Thoracic aorta (tissue), 2 donors: ENCODE results near the gene ALCAM. TPM values are rescaled to one million over a fixed set of nuclear protein-coding genes. Genes with fewer than 3 reads are reported as not detected.

Source experiments
- ATAC-seq: fragments of 150-250 bp; one replicate; pipeline ENCODE4 v1.8.0; 2017; ENCODE audit warnings: low read depth; ENCODE audit not compliant: insufficient number of reproducible peaks, low FRiP score
- DNase-seq: peaks from one replicate; pipeline ENCODE4 v3.0.0-alpha.2; 2020; ENCODE audit warnings: low spot score
- H3K27ac ChIP-seq, 2 donors: fragments of 200-600 bp; sonication (generic); 1 replicate in 1 of 2; 2 replicates in 1 of 2; pipeline ENCODE4 v1.5.1; 2016; ENCODE audit warnings: mild to moderate bottlenecking in 2 of 2, moderate library complexity in 2 of 2
- H3K27me3 ChIP-seq: fragments of 200-600 bp; sonication (generic); replicated peaks from 2 replicates; pipeline ENCODE4 v1.6.0; 2016; ENCODE audit warnings: mild to moderate bottlenecking; ENCODE audit not compliant: insufficient read depth
- H3K36me3 ChIP-seq: fragments of 200-600 bp; sonication (generic); one replicate; pipeline ENCODE4 v1.5.1; 2016
- H3K4me1 ChIP-seq, 2 donors: fragments of 200-600 bp; sonication (generic); 1 replicate in 1 of 2; 2 replicates in 1 of 2; pipeline versions ENCODE4 v1.5.1 to v1.6.0; 2016; ENCODE audit warnings: low read depth in 2 of 2, mild to moderate bottlenecking in 1 of 2; ENCODE audit not compliant: control insufficient read depth in 1 of 2
- H3K4me3 ChIP-seq: fragments of 200-600 bp; sonication (generic); 2 replicates; pipeline ENCODE4 v1.5.1; 2016; ENCODE audit warnings: mild to moderate bottlenecking
- H3K9me3 ChIP-seq: fragments of 200-600 bp; sonication (generic); 2 replicates; pipeline ENCODE4 v1.5.1; 2016
- CTCF ChIP-seq: fragments of 200-600 bp; sonication (generic); IDR thresholded peaks from one replicate; pipeline ENCODE4 v1.5.1; 2019; ENCODE audit warnings: antibody characterized with exemption
- total RNA-seq, 2 donors: library from RNA; depleted of rRNA; stranded (reverse); fragments of >200 nt; gene quantifications; one replicate each; pipeline versions ENCODE4 v1.1.0 to v1.2.3, GENCODE V29; 2016

ALCAM gene
- total RNA-seq, 2 donors from 2014 or later: 109 to 122 TPM

- no peak overlapping the region for H3K27ac ChIP-seq
- H3K4me3 ChIP-seq: no peak overlapping the region
- no peaks in the 10 kb centered on the region for H3K9me3 ChIP-seq
- H3K27me3 ChIP-seq: no peaks in the 10 kb centered on the region
- no peak for ATAC-seq
- no peak for DNase-seq
- no peaks in the 10 kb centered on the region for H3K4me1 ChIP-seq
- peaks cover 6% of the 10 kb centered on the region for H3K36me3 ChIP-seq
- no peak for TF ChIP-seq CTCF
Measured at GRCh38 chr3:105532251-105532650, 165.5 kb downstream of the ALCAM start.

GRCh38 chr3:105533960-105534359 is 167.3 kb downstream of the ALCAM start:
- no peak for ATAC-seq
- no peak for DNase-seq
- H3K4me3 ChIP-seq: no peak overlapping the region

GRCh38 chr3:105534491-105534890 is 167.8 kb downstream of the ALCAM start:
- TF ChIP-seq CTCF: no peak
- DNase-seq (no peak), ATAC-seq (no peak)
- no peak overlapping the region for H3K27ac ChIP-seq
- no peaks in the 10 kb centered on the region for H3K4me1 ChIP-seq
- no peaks in the 10 kb centered on the region for H3K9me3 ChIP-seq
- no peak overlapping the region for H3K4me3 ChIP-seq
- H3K27me3 ChIP-seq: no peaks in the 10 kb centered on the region
- H3K36me3 ChIP-seq: peaks cover 6% of the 10 kb centered on the region

More at GRCh38 chr3:105533960-105534359, 167.3 kb downstream of the ALCAM start:
- Histone ChIP-seq H3K36me3 (peaks cover 6% of the 10 kb centered on the region), H3K27me3 (no peaks in the 10 kb centered on the region), H3K9me3 (no peaks in the 10 kb centered on the region), H3K4me1 (no peaks in the 10 kb centered on the region), H3K27ac (no peak overlapping the region)
- TF ChIP-seq CTCF: no peak

- Histone ChIP-seq H3K4me1 (no peaks in the 10 kb centered on the region), H3K27me3 (no peaks in the 10 kb centered on the region), H3K9me3 (no peaks in the 10 kb centered on the region), H3K27ac (no peak overlapping the region), H3K4me3 (no peak overlapping the region), H3K36me3 (peaks cover 14% of the 10 kb centered on the region)
- ATAC-seq: no peak
- TF ChIP-seq CTCF: no peak
- DNase-seq: no peak
Measured at GRCh38 chr3:105537371-105538080, 170.8 kb downstream of the ALCAM start.

GRCh38 chr3:105538483-105538882 is 171.8 kb downstream of the ALCAM start:
- no peaks in the 10 kb centered on the region for H3K4me1 ChIP-seq
- H3K9me3 ChIP-seq: no peaks in the 10 kb centered on the region
- DNase-seq: no peak
- no peak overlapping the region for H3K4me3 ChIP-seq
- TF ChIP-seq CTCF: no peak
- no peak overlapping the region for H3K27ac ChIP-seq
- H3K36me3 ChIP-seq: peaks cover 14% of the 10 kb centered on the region
- ATAC-seq: no peak
- H3K27me3 ChIP-seq: no peaks in the 10 kb centered on the region
